GM19463 (cell line): Measurements from ENCODE around the gene UCP2.
"Not testable (repeated sequence)": the region's sequence is repeated elsewhere in the genome, so short reads cannot be mapped to it uniquely, and the experiment has no call there.

Experiments used
- ATAC-seq: cut with Tn5 transposase; IDR thresholded peaks from one replicate; pipeline ENCODE4 v1.9.1; 2021; ENCODE audit warnings: mild to moderate bottlenecking, moderate library complexity; ENCODE audit not compliant: unreplicated experiment

The UCP2 gene

DNA sequence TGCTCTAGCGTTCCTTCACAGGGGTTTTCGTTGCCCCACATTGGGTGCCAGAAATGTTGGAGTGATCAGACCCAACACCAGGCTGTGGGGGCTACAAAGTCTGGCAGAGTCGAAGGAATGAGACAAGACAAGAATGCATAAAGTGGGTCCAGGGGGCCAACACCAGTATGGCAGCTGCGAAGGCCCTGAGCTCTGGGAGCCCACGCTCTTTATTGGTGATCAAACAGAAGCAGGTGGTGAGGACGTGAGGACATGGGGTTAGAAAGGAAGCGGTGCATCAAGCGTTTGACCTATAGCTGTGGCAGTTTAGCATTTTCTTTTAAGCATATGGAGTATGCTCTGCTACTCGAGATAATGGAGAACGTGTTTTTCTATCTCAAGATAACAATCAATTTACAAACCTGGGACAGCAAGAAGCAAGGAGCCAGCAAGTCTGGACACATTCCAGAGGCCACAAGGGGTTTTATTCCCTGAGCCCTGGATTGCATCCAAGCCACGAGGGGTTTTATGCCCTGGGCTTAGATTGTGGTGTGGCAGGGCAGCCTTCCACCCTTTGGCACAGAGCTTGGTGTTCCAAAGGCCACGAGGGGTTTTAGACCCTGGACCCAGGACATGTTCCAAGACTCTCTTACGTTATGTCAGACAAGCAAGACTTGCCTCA, 35.7 kb downstream of the UCP2 start:
- ATAC-seq, result no peak

DNA sequence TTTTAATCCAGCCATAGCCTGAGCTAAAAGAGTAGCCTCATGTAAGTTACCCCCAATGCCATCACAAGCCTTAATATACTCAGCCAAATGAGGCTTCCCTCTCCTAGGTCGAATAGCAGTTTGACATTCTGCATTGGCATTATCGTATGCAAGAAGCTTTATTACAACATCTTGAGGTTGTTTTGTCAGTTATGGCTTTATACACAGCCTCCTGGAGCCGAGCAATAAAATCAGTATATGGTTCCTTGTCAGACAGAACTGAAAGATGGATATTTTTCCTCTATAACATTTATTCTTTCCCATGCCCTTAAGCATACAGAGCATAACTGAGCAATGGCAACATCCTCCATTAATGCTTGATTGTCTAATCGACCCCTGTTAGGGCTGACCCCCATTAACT, 37.2 kb downstream of the UCP2 start:
- ATAC-seq, result no peak

DNA sequence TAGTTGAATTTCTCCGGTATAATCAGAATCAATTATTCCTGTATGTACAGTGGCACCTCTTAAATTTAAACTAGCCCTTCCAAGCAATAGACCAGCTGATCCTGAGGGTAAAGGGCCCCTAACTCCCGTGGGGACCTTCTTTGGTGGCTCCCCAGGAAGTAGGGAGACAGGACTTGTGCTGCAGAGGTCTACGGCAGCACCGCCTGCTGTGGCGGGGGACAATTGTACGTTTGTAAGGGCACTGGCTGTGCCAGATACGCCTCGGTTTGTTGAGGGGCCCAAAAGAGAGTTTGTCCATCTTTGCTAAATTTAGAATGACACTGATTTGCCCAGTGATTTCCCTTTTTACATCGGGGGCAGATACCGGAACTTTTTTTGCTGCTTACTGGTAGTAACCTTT, 37.7 kb downstream of the UCP2 start:
- no peak for ATAC-seq

DNA sequence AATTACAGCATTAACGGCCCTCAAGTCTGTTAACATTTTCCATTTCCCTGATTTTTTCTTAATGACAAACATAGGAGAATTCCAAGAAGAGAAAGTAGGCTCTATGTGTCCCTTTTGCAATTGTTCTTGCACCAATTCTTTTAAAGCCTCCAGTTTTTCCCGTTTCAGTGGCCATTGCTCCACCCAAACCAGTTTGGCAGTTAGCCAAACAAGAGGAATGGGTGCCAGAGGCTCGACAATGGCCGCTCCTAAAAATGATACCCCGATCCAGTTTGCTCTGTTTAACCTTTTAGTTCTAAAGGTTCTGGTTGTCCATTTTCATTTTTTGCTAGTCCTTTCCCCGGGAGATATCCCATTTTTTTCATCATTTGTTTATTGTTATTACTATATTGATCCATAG, 38.6 kb downstream of the UCP2 start:
- no peak for ATAC-seq

DNA sequence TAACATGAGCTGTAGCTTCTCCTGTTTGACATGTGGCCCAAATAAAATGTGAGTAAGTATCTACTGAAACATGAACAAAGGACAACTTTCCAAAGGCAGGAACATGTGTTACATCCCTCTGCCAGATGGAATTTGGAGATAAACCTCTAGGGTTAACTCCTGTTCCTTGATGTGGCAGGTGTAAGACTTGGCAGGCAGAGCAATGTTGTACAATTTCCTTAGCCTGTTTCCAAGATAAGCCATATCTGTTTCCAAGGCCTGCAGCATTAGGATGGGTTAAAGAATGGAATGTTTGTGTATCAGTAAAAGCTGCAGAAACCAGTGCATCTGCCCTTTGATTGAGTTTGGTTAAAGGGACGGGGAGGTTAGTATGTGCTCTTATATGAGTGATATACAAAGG, 40.6 kb downstream of the UCP2 start:
- ATAC-seq, result no peak

DNA sequence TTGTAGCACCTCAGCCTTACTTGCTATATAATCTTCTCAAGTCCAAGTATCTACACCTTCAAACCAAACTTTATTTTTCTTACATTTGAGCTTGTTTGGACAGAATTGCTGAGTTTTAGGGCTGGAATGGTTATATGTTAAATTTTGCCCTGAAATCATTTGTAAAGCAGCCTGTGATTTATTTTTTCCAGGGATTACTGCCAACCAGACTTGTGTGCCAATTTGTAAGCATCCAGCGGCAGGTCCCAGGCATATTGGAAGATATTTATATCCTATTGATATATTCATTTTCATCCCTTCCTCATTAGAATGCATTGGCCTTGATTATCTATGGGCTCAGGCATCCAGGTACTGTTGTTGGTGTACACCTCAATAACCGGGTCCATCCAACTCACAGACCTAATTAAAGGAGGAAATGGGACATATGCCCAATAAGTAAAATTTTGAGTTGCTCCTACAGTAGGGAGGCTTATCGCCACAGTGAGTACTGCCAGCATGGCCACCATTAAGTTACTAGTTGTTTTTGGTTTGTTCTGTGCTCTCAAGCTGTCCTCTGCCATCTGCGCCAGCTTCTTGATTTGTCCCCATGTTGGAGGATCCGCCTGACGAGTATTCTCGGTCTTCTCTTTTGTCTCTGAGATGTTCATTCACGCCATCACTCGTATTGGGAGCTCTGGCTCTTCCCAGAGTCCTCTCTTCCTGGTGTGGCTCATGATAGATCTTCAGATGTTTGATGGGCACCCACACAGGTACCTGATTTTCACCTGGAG, 41.7 kb downstream of the UCP2 start:
- ATAC-seq, result no peak

DNA sequence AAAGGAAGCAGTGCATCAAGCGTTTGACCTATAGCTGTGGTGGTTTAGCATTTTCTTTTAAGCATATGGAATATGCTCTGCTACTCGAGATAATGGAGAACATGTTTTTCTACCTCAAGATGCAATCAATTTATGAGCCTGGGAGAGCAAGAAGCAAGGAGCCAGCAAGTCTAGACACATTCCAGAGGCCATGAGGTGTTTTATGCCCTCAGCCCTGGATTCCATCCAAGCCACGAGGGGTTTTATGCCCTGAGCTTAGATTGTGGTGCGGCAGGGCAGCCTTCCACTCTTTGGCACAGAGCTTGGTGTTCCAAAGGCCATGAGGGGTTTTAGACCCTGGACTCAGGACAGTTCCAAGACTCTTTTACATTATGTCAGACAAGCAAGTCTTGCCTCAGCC, 43.5 kb downstream of the UCP2 start:
- no peak for ATAC-seq

DNA sequence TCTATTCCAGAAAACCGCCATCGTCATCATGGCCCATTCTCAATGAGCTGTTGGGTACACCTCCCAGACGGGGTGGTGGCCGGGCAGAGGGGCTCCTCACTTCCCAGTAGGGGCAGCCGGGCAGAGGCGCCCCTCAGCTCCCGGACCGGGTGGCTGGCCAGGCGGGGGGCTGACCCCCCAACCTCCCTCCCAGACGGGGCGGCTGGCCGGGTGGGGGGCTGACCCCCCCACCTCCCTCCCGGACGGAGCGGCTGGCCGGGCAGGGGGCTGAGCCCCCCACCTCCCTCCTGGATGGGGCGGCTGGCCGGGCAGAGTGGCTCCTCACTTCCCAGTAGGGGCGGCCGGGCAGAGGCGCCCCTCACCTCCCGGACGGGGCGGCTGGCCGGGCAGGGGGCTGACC, 46.6 kb downstream of the UCP2 start:
- not testable (repeated sequence) for ATAC-seq

DNA sequence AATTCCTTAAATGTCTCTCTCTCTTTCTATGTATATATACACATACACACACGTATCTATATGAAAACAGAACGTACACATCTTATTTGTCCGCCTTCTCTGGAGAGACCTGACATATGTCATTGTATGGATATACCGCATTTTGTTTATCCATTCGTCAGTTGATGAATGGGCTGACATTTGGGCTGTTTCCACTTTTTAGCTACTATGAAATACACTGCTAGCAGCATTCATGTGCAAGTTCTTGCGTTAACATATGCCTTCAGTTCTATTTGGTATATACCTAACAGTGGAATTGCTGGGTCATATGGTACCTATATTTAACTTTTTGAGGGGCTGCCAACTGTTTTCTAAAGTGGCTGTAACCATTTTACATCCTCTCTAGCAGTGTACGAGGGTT, 49.9 kb downstream of the UCP2 start:
- no peak for ATAC-seq

DNA sequence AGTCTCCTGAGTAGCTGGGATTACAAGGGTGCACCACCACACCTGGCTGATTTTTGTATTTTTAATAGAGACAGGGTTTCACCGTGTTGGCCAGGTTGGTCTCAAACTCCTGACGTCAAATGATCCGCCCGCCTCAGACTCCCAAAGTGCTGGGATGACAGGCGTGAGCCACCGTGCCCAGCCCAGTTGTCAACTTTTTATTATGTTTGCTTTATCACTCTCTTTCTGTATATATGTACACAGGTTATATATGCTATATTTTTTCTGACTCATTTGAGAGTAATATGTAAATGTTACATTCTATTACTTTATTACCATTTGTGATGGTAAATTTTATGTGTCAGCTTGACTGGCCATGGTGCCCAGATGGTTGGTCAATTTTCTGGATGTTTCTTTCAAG, 50.7 kb downstream of the UCP2 start:
- no peak for ATAC-seq

DNA sequence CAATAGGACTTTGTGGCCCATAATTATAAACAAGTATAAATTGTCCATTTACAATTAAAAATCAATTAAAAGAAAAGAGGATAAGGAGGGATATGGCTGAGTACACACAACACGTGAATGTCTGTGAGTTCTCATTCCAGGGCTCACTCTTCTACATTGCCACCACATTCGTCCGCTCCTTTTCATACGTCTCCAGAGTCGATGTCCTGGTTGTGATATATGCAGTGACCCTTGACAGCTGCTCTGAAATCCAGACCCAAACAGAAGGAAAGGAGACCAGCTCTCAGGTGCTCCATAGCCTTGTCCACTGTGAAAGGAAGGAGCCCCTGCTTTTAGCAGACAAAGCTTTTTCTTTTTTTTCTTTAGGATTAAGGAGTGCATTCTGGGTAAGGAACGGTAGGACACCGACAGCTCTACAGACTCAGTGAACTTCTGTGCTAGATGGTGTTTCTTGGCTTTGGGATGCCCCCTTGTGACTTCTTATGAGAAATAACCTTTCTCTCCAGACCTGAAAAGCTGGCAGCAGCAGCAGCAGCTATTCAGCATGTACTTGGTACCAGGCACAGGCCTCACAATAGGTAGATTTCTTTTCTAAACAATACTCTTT, 51.5 kb downstream of the UCP2 start:
- ATAC-seq, result no peak

DNA sequence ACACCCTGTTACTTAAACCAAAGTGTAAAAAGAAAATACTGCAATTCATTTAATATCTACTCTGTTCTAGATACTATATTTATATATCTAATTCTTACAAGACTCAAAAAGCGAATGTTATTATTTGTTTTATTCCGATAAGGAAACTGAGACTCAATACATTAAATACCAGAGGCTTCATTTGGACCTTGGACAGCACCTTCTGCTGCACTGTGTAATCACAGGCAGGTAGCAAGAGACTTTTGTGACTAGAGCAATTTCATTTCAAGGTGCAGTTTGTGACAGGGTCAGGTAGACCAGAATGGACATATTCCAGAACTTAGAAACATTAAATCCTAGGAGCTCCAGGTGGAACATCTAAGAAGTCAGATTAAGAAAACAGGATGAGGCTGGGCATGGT, 53.3 kb downstream of the UCP2 start:
- no peak for ATAC-seq
